CD4-positive, CD25-positive, alpha-beta regulatory T cell (primary cell): ENCODE data around the gene GJA3. TPM values are rescaled to one million over a fixed set of nuclear protein-coding genes. Genes with fewer than 3 reads are reported as not detected.

Experiments used
- polyA plus RNA-seq, 4 donors: library from polyadenylated mRNA; unstranded; fragments of 300-500 nt; fragmentation: Illumina TruSeq; gene quantifications; one replicate each; pipeline ENCODE4 v1.2.3, GENCODE V29; 2021
- total RNA-seq: library from RNA; stranded (reverse); gene quantifications from one replicate; pipeline ENCODE4 v1.2.3, GENCODE V29; 2022

The GJA3 gene
- total and polyA plus RNA-seq, 5 donors from 2014 or later: 0.06 TPM; not detected in 4

Other genes with a start within 250 kb of the GJA3 start
- gene ZMYM2, start 202.3 kb downstream of the GJA3 start, total RNA-seq: 112 TPM
- 10 to 100 TPM; 11.0 to 15.1 (median 13.4) TPM for gene ZMYM2, start 202.3 kb downstream of the GJA3 start, polyA plus RNA-seq
- not detected for gene GJB2, start 31.9 kb upstream of the GJA3 start, total RNA-seq
- not detected for gene GJB2, start 31.9 kb upstream of the GJA3 start, polyA plus RNA-seq
- 3.9 TPM for gene GJB6, start 71.3 kb upstream of the GJA3 start, total RNA-seq
- 10 to 100 TPM in 1 of 4 donors, 1 to 10 TPM in 3; 4.8 to 13.8 (median 7.5) TPM for gene GJB6, start 71.3 kb upstream of the GJA3 start, polyA plus RNA-seq